HG02852 (cell line): ENCODE results near the gene RIMBP2.

ENCODE experiments used
- ATAC-seq: cut with Tn5 transposase; IDR thresholded peaks from one replicate; pipeline ENCODE4 v1.9.1; 2021; ENCODE audit warnings: mild to moderate bottlenecking, moderate library complexity; ENCODE audit not compliant: unreplicated experiment

The RIMBP2 gene

DNA sequence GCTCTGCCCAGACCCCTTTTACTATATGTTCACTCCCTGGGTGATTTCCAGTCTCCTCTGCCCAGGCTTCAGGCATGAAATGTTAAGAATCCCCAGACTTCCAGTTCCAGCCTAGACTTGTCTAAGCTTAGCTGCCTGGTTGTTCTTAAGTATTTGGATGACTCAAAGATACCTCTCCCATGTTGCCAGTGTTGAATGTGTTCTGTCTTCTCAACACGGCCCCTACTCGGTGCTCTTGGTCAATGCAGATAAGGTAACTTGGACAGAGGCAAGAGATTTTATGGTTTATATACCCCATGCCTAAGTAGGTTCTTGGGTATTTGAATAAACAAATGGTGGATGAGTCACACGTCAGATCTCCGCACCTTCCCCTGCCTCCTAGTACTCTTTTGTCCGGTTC lies 364.8 kb downstream of the RIMBP2 start:
- no peak for ATAC-seq

DNA sequence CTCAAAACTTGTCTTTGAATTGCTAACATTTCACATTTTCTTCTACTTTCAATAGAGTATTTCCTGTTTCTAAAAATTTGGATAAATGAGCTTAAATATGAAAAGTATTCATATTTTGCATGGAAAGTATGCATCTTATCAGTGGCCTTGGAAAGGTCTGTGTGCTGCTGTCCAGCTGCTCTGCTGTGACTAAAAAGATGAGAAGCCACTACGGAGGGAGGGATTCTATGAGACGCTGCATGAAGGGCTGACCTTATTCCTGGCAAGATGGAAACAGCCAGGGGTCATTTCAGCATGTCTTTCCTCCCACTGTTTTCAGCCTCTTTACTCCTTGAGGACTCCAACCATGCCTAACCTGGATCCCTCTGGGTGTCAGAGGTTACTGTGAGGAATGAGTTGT lies 365.4 kb downstream of the RIMBP2 start:
- no peak for ATAC-seq

DNA sequence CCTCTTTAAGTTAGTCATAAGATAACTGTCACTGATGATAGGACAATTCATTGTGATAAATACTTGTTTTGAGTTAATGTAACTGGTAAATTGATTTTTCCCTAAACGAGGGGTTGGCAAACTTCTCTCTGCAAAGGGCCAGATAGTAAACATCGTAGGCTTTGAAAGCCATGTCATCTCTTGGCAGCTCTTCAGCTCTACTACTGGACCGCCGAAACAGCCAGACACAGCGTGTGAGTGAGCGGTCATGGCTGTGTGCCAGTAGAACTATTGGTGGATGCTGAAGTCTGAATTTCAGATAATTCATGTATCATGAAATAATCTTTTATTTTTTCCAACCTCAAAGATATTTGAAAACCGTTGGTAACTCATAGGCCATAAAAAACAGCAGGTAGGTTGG lies 368.5 kb downstream of the RIMBP2 start:
- ATAC-seq: no peak
